Stimulated activated CD8-positive, alpha-beta memory T cell treated with anti-CD3 and anti-CD28 coated beads, Interleukin-15, amount 100 ng/mL, for 48 hours (primary cell): Measurements from ENCODE around the gene RIC8B.

Experiments used
- DNase-seq, 2 donors: peaks; one replicate each; pipeline ENCODE4 v3.0.0-alpha.2; 2020; ENCODE audit warnings: low read depth in 2 of 2

The RIC8B gene

DNA sequence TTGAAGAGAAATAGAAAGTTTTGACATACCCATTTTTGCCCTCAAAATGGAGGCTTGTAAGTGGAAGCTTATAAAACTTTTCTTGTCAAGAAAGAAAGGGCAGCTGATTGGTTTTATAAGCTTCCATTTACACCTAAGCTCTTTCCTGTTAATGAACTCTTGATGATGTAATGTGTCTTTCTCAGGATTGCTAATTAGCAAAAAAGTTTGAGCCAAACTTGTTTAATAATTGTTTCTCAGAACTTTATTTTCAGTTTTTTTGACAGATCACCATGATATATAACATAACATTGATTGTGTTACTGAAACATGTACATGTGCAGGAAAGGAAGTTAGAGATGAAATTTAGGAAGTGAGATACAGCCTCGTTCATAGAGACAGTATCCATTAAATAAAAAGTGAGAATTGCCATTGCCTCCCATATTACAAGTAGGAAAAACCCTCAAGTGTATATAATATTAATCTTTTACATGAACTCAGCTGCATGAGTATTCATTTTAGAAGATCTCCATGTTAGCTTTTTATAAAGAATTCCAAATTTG, 26.8 kb downstream of the RIC8B start:
- no peak for DNase-seq

DNA sequence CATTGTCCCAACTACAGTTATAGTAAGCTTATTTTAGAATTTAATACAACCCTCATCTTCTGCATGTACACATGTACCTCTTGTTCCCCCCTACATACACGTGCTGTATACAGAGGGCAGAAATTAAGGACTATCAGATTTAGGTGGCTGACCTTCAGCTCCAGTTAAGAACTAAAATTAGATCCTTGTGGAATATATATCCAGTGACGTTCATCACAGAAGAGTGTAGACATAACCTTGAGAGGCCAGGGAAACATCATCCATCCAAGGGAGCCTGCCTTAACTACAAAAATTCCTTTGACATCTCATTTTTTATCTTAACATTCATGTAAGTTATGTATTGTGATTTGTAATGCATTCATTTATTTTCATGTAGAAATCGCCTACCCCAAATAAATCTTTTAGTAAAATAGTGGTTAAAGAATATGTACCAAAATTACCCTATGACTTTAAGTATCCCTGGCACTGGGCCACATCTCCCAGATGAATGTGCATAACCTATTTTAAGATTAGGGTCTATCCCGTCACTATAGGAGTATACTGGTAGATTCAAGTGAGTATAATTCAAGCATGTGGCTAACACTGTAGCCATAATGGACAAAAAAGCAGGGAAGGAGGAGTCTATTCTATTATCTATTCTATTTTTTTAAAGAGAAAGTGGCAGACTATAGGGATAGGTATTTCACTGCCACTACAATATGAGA, 27.5 kb downstream of the RIC8B start:
- DNase-seq = no peak

- no peak for DNase-seq
Observed at GRCh38 chr12:106804668-106805067, 30.2 kb downstream of the RIC8B start.

GRCh38 chr12:106814714-106815113, 40.2 kb downstream of the RIC8B start:
- no peak for DNase-seq

DNA sequence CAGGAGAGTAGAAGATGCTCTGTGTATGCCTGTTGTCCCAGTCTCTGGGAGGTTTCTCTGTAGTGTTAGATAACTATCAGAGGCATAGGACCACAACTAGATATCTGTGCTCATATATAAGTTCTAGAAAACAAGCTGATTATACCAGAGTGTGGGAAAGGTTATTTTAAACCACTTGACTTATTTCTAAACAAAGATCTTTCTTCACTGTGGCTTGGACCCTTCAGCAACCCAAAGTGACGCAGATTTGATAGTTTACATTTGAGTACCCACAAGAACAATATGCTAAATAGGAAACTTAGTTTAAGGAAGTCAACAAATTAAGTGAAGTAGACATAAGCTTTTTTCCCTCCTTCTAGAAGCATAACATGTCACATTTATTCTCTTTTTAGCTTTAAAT, 41.3 kb downstream of the RIC8B start:
- DNase-seq = no peak

- no peak for DNase-seq
Observed at GRCh38 chr12:106816231-106816630, 41.7 kb downstream of the RIC8B start.

DNA sequence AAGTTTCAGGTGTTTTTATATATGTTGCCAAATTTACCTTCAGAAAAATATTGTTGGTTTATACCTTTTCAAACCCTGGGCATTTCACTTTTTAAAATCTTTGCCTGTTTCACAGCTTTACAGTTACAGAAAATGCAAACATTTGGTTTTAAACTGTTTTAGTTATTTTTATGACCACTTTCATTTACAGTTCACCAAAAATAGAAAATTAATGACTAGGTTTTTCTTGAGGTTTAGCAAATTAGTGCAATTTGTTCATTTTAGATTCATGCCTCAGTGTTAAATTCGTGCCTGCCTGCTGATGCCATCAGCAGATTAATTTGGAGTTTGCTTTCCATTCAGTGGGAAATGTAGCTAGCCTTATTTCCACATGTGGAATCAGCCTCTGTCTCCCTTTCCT, 45.5 kb downstream of the RIC8B start:
- no peak for DNase-seq

DNA sequence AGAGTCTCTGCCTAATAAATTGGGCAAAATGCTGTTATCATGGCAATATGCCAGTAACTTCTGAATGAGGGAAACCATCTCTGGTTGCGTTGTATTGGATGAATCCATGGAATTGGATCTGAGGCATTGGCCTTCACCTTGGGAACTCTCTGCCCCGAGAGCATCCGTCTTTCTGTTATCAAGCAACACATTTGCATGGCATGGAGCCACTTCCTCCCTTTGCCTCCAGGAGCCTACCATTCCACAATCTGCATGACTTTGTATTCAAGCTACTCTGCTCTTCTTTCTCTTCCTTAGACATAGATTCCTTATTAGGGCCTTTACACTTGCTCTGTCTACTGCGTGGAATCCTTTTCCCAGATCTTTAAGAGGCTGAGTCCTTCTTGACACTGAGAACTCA, 57.2 kb downstream of the RIC8B start:
- no peak for DNase-seq

DNA sequence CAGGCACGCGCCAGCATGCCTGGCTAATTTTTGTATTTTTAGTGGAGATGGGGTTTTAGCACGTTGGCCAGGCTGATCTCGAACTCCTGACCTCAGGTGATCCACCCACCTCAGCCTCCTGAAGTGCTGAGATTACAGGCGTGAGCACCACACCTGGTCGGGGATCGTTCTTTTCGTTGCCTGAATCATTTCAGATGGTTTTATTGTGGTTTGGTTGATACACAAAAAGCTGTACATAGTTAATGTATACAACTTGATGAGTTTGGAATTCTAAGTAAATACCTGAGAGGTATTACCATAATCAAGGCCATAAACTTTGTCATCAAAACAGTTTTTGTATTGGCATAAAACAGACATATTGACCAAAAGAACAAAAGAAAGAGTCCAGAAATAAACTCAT, 63.3 kb downstream of the RIC8B start:
- DNase-seq = no peak

GRCh38 chr12:106839333-106839732, 64.9 kb downstream of the RIC8B start:
- no peak for DNase-seq

- no peak for DNase-seq
Observed at GRCh38 chr12:106840243-106840642, 65.8 kb downstream of the RIC8B start.

DNA sequence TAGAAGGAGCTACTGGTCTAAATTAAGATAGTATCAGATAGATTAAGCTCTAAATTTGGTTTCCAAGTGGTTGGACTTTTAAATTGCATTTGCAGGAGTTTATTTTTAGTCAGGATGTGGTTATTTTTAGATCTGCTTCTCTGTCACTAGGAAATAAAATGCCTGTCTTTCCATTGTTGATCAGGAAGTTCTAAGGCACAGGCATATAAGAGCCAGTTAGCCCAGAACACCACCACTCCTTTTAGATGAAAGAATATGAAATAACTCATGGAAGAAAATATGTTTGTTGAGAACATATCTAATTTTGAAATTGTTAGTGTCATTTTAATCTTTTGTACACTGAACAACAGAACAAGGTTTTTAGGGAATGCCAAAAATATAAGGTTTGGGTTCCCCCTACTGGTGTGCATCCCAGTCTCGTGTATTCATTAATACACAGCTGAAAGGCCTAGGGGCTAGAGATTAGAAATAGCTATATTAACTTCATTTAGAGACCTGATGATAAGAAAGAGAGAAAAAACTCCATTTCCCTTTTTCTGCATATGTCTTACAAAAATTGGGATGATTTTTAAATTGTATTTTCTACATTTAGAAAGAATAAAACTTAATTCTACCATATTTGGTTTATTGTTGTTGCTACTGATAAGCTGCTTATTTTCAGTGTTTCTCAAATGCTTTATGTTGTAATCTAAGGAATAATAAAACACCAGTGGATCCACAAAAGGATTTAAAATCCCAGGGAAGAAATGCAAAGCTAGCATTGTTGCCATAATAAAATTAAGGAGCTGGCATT, 67.2 kb downstream of the RIC8B start:
- no peak for DNase-seq

DNA sequence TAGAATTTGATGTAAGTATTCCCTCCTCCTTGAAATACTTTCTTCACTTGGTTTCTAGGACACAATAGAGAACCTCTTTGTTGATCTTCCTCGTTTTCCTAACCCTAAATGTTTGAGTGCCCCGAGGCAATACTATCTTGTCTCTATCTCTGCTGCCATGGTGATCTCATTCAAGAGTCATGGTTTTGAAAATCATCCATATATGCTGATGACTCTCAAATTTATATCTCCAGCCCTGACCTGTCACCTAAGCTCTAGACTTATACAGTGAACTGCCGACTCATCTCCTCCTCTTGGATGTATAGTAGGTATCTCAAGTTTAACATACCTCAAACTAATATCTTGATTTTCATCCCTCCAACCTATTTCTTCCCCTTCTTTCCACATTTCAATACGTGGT, 71.4 kb downstream of the RIC8B start:
- no peak for DNase-seq

DNA sequence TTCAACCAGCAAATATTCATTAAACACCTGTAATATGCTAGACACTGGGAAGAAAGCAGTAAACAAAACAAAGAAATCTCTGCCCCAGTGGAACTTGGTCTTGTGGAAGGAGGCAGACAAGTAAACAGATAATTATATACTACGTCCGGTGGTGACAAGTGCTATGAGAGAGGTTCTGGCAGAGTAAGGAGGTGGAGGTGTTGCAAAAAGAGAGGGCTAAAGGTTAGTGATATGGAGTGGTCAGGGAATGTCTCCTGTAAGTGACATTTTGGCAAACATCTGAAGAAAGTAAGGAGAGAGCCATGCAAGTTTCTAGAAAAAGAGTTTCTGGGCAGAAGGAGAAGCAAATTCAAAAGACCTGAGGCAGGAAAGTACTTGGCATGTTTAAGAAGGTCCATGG, 73.4 kb downstream of the RIC8B start:
- DNase-seq = no peak

GRCh38 chr12:106851306-106851705, 76.8 kb downstream of the RIC8B start:
- DNase-seq = no peak

DNA sequence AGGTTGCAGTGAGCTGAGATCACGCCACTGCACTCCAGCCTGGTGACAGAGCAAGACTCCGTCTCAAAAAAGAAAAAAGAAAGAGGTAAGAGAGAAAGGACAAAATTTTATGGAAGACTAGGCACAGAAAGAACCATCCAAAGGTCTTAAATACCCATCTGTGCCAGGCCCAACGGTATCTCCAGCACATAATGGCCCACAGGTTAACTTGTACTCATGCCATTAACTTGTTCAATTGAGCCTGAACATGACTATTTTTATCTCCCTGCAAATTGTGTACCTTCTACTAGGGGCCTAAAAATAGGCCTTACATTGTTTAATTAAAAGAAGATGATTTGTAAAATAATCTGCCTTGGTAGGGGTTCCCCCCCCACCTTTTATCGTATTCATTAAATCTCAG, 80.2 kb downstream of the RIC8B start:
- no peak for DNase-seq

- no peak for DNase-seq
Observed at GRCh38 chr12:106855221-106855758, 80.8 kb downstream of the RIC8B start.

GRCh38 chr12:106861984-106862916, 87.8 kb downstream of the RIC8B start:
- no peak for DNase-seq

DNA sequence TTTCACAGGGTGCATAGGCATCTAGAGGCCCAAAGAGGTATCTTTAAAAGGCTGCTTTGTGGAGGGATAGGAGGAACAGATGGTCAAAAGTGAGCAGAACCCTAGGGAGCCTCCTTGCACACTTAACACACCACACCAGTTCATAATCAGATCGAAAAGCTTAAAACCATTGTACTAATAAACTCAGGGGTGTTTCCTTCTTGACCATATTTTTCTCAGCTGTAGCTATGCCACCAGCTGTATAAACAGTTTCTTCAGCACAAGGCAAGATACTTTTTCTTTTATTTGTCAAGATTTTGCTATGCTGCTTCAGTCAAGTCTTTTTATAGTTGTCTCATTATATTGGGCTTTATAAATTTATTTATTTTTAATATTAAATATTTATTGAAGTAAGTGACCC, 88.7 kb downstream of the RIC8B start:
- DNase-seq = no peak

DNA sequence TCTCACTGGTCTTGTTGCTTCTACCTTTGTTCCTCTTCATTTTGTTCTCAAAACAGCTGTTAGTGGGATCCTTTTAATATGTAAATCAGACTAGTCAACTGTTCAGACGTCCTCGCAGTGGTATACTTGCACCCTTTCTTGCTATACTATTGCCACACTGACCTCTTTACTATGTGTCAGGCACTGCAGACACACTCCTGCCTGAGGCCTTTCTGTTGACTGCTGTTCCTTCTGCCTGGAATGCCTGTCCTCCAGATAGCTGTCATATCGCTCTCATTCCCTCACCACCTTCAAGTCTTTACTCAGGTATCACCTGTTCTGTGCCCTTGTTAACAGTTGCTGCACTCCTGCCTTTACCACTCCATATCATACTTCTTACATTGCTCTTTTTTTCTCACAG, 91.2 kb downstream of the RIC8B start:
- no peak for DNase-seq

- no peak for DNase-seq
Observed at GRCh38 chr12:106866426-106867080, 92.1 kb downstream of the RIC8B start.
